Progenitor cell of endocrine pancreas (in vitro differentiated cells): Measurements from ENCODE around the gene TRIM33. TPM values are rescaled to one million over a fixed set of nuclear protein-coding genes. Genes with fewer than 3 reads are reported as not detected.
A peak's percentile ranks its signal among the peaks of the same experiment; 100 is the strongest.

Experiments
- DNase-seq: peaks from one replicate; pipeline ENCODE4 v3.0.0; 2021; ENCODE audit warnings: low spot score; ENCODE audit not compliant: unreplicated experiment
- H3K27ac Mint-ChIP-seq: 2 replicates; pipeline ENCODE4 v1.8.0; 2021; ENCODE audit warnings: mild to moderate bottlenecking, moderate library complexity, mixed read lengths
- H3K27me3 Mint-ChIP-seq: 2 replicates; pipeline ENCODE4 v1.8.0; 2021; ENCODE audit warnings: mixed read lengths
- H3K36me3 Mint-ChIP-seq: 2 replicates; pipeline ENCODE4 v1.8.0; 2022; ENCODE audit warnings: mixed read lengths; ENCODE audit not compliant: insufficient read depth
- H3K4me1 Mint-ChIP-seq: 2 replicates; pipeline ENCODE4 v1.8.0; 2021; ENCODE audit warnings: low read depth, mixed read lengths
- H3K4me3 Mint-ChIP-seq: 2 replicates; pipeline ENCODE4 v1.8.0; 2021; ENCODE audit warnings: low read depth, mild to moderate bottlenecking, moderate library complexity, mixed read lengths
- H3K9me3 Mint-ChIP-seq: 2 replicates; pipeline ENCODE4 v1.8.0; 2021; ENCODE audit warnings: low read depth, mixed read lengths
- total RNA-seq: library from RNA; stranded (reverse); gene quantifications from 2 replicates; pipeline ENCODE4 v1.2.1, GENCODE V29; 2021
- TF ChIP-seq, protein P1 (sequence below): fragments of 200-600 bp; sonication (generic); IDR thresholded peaks from one replicate; pipeline ENCODE4 v1.5.0; 2021; ENCODE audit warnings: antibody characterized with exemption, mild to moderate bottlenecking; ENCODE audit not compliant: unreplicated experiment

The TRIM33 gene
- total RNA-seq, 1 donor from 2014 or later, result 66.5 TPM

DNA sequence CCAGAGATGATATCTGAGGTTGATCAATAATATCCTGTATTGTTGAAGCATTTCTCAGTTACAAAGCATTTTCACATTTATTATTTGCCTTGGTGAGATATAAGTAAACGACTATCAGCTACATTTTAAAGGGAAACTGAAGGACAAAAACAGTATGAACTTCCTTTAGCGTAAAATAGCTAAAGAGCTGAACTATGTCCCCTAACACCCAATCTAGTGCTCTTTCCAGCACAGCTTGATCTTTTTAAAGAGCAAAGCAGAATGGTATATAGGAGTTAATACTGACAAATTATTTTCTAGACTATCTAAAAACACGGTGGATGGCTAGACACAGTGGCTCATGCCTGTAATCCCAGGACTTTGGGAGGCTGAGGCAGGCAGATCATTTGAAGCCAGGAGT, 3.5 kb downstream of the TRIM33 start:
- peak overlapping the region; percentile 33 for H3K4me3 Mint-ChIP-seq
- peaks cover 46% of the 10 kb centered on the region for H3K4me1 Mint-ChIP-seq
- no peaks in the 10 kb centered on the region for H3K27me3 Mint-ChIP-seq
- H3K27ac Mint-ChIP-seq, result peak overlapping the region; percentile 33
- H3K9me3 Mint-ChIP-seq, result no peaks in the 10 kb centered on the region
- no peak for DNase-seq
- TF ChIP-seq, protein P1, sequence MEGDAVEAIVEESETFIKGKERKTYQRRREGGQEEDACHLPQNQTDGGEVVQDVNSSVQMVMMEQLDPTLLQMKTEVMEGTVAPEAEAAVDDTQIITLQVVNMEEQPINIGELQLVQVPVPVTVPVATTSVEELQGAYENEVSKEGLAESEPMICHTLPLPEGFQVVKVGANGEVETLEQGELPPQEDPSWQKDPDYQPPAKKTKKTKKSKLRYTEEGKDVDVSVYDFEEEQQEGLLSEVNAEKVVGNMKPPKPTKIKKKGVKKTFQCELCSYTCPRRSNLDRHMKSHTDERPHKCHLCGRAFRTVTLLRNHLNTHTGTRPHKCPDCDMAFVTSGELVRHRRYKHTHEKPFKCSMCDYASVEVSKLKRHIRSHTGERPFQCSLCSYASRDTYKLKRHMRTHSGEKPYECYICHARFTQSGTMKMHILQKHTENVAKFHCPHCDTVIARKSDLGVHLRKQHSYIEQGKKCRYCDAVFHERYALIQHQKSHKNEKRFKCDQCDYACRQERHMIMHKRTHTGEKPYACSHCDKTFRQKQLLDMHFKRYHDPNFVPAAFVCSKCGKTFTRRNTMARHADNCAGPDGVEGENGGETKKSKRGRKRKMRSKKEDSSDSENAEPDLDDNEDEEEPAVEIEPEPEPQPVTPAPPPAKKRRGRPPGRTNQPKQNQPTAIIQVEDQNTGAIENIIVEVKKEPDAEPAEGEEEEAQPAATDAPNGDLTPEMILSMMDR, result no peak
- H3K36me3 Mint-ChIP-seq, result peaks cover 5% of the 10 kb centered on the region

DNA sequence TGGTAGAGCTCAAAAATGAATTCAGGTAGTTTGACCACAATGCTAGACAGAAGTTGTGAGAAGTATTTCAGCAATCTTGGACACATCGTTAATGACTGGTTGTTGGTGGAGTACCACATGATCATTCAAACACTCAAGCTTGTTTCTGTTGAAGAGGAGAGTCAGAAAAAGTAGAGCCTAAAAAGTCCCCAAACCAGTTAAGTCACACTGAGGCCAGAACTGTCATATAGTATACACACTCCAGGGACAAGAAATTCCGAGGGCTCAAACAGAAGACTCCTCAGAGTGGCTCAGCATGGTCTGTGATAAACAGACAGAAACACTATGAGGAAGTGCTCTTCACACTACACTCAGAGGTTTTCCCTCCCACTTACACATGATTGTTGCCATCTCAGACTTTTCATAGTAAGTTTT, 5.8 kb downstream of the TRIM33 start:
- no peak for DNase-seq
- TF ChIP-seq, protein P1, result no peak
- H3K9me3 Mint-ChIP-seq, result no peaks in the 10 kb centered on the region
- peaks cover 5% of the 10 kb centered on the region for H3K36me3 Mint-ChIP-seq
- peaks cover 41% of the 10 kb centered on the region for H3K4me1 Mint-ChIP-seq
- H3K27ac Mint-ChIP-seq, result peak overlapping the region; percentile 14
- no peaks in the 10 kb centered on the region for H3K27me3 Mint-ChIP-seq
- no peak overlapping the region for H3K4me3 Mint-ChIP-seq

DNA sequence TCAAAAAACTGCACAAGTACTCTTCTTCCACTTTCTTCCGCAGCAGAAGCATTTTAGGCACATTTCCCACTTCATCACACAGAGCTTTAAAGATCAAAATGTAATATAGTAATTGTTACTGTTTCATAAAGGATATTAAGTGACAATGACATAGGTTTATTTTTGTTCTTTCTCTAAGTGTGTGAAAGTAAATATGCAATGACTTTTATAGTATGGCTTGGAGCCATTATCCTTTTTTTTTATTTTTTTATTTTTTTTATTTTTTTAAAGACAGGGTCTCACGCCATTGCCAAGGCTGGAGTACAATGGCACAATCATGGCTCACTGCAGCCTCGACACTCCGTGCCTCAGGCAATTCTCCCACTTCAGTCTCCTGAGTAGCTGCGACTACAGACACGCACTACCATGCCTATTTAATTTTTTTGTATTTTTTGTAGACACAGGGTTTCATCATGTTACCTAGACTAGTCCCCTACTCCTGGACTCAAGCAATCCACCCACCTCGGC, 7.0 kb downstream of the TRIM33 start:
- no peaks in the 10 kb centered on the region for H3K27me3 Mint-ChIP-seq
- peaks cover 30% of the 10 kb centered on the region for H3K4me1 Mint-ChIP-seq
- no peaks in the 10 kb centered on the region for H3K9me3 Mint-ChIP-seq
- TF ChIP-seq, protein P1, result no peak
- DNase-seq, result no peak
- no peak overlapping the region for H3K4me3 Mint-ChIP-seq
- peaks cover 7% of the 10 kb centered on the region for H3K36me3 Mint-ChIP-seq
- no peak overlapping the region for H3K27ac Mint-ChIP-seq

DNA sequence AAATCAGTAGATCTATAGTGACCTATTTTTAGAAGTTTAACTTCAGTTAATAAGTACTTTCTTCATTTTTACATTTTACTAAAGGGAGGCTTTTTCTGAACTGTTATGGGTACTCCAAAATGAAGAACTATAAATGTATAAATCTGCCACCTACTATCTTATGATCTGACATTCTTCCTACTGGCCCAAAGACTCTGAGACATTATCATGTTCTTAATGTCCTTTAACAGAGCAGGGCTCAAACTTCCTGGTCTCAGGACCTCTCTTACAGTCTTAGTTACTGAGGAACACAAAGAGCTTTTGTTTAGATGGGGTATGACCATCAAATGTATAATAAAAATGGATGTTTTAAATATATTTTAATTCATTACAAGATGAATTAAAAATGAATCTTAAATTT, 8.9 kb downstream of the TRIM33 start:
- peaks cover 13% of the 10 kb centered on the region for H3K4me1 Mint-ChIP-seq
- no peak for DNase-seq
- H3K27ac Mint-ChIP-seq, result no peak overlapping the region
- no peaks in the 10 kb centered on the region for H3K27me3 Mint-ChIP-seq
- no peaks in the 10 kb centered on the region for H3K9me3 Mint-ChIP-seq
- peaks cover 11% of the 10 kb centered on the region for H3K36me3 Mint-ChIP-seq
- H3K4me3 Mint-ChIP-seq, result no peak overlapping the region
- TF ChIP-seq, protein P1, result no peak

DNA sequence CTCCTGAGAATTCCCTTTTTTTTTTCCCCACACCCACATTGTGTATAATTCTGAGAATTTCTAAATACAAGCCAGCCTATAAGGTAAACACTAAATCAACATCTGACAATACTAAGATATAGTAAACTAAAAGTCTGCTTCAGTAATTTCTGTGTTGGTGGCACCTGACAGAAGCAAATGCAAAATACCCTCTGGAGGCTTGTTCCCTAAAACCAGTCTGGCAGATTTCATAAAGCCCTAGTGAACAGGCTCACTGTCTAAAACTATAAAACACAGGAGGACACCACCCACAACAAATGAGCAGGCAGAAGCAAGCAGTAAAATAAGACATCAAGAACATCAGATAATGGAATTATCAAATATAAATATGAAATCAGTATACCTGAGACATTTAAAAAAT, 11.5 kb downstream of the TRIM33 start:
- Mint-ChIP-seq H3K36me3 (peaks cover 12% of the 10 kb centered on the region), H3K27me3 (no peaks in the 10 kb centered on the region), H3K4me1 (peaks cover 4% of the 10 kb centered on the region), H3K27ac (peak overlapping the region; percentile 59), H3K4me3 (no peak overlapping the region), H3K9me3 (no peaks in the 10 kb centered on the region)
- DNase-seq, result no peak
- TF ChIP-seq, protein P1, result no peak
